Purkinje cell (primary cell): Measurements from ENCODE around the gene MTFMT. TPM values are rescaled to one million over a fixed set of nuclear protein-coding genes. Genes with fewer than 3 reads are reported as not detected.

Source experiments
- polyA plus RNA-seq: library from polyadenylated mRNA; unstranded; fragments of >200 nt; fragmentation: Nextera tagmentation; gene quantifications from 2 replicates; pipeline ENCODE4 v1.2.1, GENCODE V29; 2014

MTFMT gene
- polyA plus RNA-seq = 7.0 and 8.0 TPM in 2 replicates

DNA sequence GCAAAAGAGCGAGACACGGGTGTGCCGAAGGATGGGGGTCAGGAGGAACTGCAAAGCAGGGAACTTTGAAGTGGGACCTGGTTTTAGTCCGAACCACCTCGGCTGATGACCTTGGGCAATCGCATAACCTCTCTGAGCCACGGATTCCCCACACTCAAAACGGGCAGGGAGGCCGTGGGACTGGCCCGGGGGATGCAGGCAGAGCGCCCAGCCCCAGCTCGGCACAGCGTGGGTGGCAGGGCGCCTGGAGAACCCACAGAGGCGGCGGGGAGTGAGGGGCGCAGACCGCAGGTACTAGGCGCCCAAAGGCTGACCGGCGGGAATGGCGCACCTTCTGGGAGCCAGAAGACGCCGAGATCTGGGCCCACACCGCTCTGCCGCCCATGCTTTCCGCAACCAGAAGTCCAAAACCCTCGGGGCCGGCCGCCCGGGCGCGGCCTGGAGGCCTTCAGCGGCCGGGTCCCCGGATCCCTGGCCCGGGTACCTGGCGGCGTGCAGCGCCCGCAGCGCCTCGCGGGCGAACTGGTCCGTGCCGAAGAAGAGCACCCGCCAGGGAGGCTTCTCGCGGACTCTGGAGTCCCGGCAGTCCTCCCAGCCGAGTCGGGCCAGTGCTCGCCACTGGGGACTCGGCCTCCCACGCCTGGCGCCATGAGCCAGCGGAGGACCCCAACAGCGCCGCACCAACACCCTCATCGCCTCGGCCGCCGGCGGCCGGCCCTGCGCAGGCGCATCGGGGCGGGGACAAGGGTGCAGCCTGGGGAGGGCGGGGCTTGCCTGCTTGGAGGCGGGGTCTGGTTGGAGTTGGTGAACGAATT, at the start of gene MTFMT:
Gene MTFMT (minus strand): TSS at position 719 of the 815 bp plus-strand sequence. CDS start 26 bp downstream, at position 693.

GRCh38 chr15:65076486-65077290, 47.2 kb upstream of the MTFMT start, which contains the start of gene KBTBD13:
KBTBD13 (plus strand) TSS chr15:65076746; CDS start chr15:65076816, 70 bp downstream.

DNA sequence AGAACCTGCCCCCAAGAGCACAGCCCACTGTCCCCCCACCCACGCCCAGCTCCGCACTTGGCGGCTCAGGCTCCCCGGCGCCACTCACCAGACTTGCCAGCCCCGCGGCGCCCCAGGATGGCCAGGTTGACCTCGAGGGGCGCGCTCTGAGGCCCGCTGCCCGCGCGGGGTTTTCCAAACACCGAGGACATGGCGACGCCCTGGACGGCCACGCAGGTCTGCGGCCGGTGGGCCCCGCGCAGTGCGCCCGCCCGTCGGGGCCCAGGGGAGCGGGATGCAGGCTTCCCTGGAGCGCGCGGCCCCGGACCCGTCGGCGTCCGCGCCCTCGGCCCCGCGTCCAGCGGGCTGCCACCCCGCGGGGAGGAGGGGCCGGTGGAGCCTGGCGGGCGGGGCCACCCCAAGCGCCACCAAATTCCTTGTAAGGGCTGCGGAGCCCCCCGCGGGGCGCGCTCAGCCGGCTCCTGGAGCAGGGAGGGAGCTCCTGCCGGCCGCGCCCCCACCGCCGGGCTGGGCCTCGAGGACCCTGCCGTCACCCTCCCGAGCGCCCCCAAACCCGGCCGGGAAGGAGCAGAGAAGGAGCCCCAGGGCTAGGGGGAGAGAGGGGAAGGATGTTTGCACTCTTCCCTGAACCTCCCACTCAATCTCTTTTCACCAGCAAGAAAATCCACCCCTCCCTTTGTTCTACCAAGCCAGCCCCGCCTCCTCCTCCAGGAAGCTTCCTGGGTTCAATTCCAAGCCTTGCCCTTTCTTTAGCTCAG, 38.4 kb upstream of the MTFMT start, which contains the start of gene RASL12:
Gene RASL12 (minus strand): TSS at position 347 of the 758 bp plus-strand sequence. CDS start 156 bp downstream, at position 191.

GRCh38 chr15:65044724-65045481, 15.5 kb upstream of the MTFMT start, which contains the start of gene SLC51B:
SLC51B (plus strand) TSS chr15:65045387; CDS start chr15:65050005, 4,618 bp downstream.

GRCh38 chr15:64989416-64990167, 39.8 kb downstream of the MTFMT start, which contains the start of gene SPG21:
SPG21 (minus strand) TSS chr15:64989914; CDS start chr15:64983569, 6,345 bp downstream.

Other genes starting within 250 kb of the MTFMT start
- gene PIF1, start 204.0 kb downstream of the MTFMT start, polyA plus RNA-seq = not detected in 2 replicates
- 0.57 and 0.93 TPM in 2 replicates for gene PLEKHO2, start 187.7 kb downstream of the MTFMT start, polyA plus RNA-seq
- 6.2 and 13.6 TPM in 2 replicates for gene ANKDD1A, start 117.7 kb downstream of the MTFMT start, polyA plus RNA-seq
- gene SPG21, start 39.7 kb downstream of the MTFMT start, polyA plus RNA-seq = 90.9 and 93.8 TPM in 2 replicates
- not detected in 2 replicates for gene SLC51B, start 15.7 kb upstream of the MTFMT start, polyA plus RNA-seq
- not detected in 2 replicates for gene RASL12, start 38.4 kb upstream of the MTFMT start, polyA plus RNA-seq
- gene KBTBD13, start 47.1 kb upstream of the MTFMT start, polyA plus RNA-seq = not detected in 2 replicates
- gene UBAP1L, start 85.6 kb upstream of the MTFMT start, polyA plus RNA-seq = 2.3 and 2.7 TPM in 2 replicates
- 7.5 and 9.9 TPM in 2 replicates for gene PDCD7, start 104.2 kb upstream of the MTFMT start, polyA plus RNA-seq
- gene CLPX, start 155.7 kb upstream of the MTFMT start, polyA plus RNA-seq = 22.3 and 27.2 TPM in 2 replicates
- gene CILP, start 181.8 kb upstream of the MTFMT start, polyA plus RNA-seq = not detected in 2 replicates